Uterus (tissue), 4 donors: ENCODE measurements around the gene KCNMB1. TPM values are rescaled to one million over a fixed set of nuclear protein-coding genes. Genes with fewer than 3 reads are reported as not detected.

Source experiments
- DNase-seq, 2 donors: peaks; one replicate each; pipeline ENCODE4 v3.0.0-alpha.2; 2019 to 2020
- H3K27ac ChIP-seq, 2 donors: fragments of 200-600 bp; sonication (generic); 1 replicate in 1 of 2; 2 replicates in 1 of 2; pipeline ENCODE4 v1.5.1; 2016 to 2018
- H3K27me3 ChIP-seq, 2 donors: fragments of 200-600 bp; sonication (generic); one replicate each; pipeline ENCODE4 v1.5.1; 2018 to 2019; ENCODE audit warnings: control low read depth in 1 of 2
- H3K36me3 ChIP-seq, 2 donors: fragments of 200-600 bp; sonication (generic); one replicate each; pipeline ENCODE4 v1.5.1; 2019; ENCODE audit warnings: control low read depth in 1 of 2
- H3K4me1 ChIP-seq, 2 donors: fragments of 200-600 bp; sonication (generic); one replicate each; pipeline ENCODE4 v1.5.1; 2018 to 2019; ENCODE audit warnings: control low read depth in 1 of 2
- H3K4me3 ChIP-seq, 2 donors: fragments of 200-600 bp; sonication (generic); 1 replicate in 1 of 2; 2 replicates in 1 of 2; pipeline ENCODE4 v1.5.1; 2018 to 2019; ENCODE audit warnings: mild to moderate bottlenecking in 1 of 2
- H3K9me3 ChIP-seq, 2 donors: fragments of 200-600 bp; sonication (generic); one replicate each; pipeline ENCODE4 v1.5.1; 2019; ENCODE audit warnings: control low read depth in 1 of 2
- POLR2A ChIP-seq, 2 donors: fragments of 450-650 bp; IDR thresholded peaks; one replicate each; pipeline ENCODE4 v1.6.1; 2016; ENCODE audit warnings: antibody characterized with exemption in 2 of 2, mild to moderate bottlenecking in 1 of 2, moderate library complexity in 1 of 2
- intact Hi-C: fragments of 100-400 bp; cut with DNase I; formaldehyde crosslinking; loops from one replicate; pipeline ENCODE4 v1.15.1; 2023; ENCODE audit warnings: low total_unique reads
- total RNA-seq, 4 donors: library from RNA; depleted of rRNA in 3 of 4; stranded (reverse); fragments of >200 nt in 3 of 4; gene quantifications; one replicate each; pipeline versions ENCODE4 v1.1.0 to v1.2.4, GENCODE V29; 2014 to 2023
- TF ChIP-seq, protein P1 (sequence below), 4 experiments: fragments of 200-600 bp in 2 of 4; fragments of 450-650 bp in 2 of 4; sonication (generic) in 2 of 4; IDR thresholded peaks; one replicate each; pipeline ENCODE4 v1.5.1; 2016 to 2019; ENCODE audit warnings: antibody characterized with exemption in 4 of 4, mild to moderate bottlenecking in 2 of 4, moderate library complexity in 1 of 4
- donor health status: DM: yes; HTN: yes; CAD: no.

The KCNMB1 gene
- total RNA-seq, 4 donors from 2014 or later: 5.7 to 42.6 (median 8.7) TPM

DNA sequence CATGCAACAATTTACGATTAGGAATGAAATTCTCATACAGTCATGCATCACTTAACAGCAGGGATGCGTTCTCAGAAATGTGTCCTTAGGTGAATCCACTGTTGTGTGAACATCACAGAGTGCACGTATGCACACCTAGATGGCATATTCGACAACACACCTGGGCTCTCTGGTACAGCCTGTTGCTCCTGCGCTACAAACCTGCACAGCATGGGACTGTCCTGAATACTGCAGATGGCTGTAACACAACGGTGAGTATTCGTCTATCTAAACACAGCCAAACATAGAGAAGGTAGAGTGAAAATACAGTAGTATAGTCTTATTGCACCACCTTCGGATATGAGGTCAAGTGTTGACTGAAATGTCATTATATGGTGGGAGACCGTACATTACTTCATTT lies 47.6 kb downstream of the KCNMB1 start:
- Histone ChIP-seq H3K36me3 (no peaks in the 10 kb centered on the region), H3K4me3 (no peak overlapping the region), H3K27me3 (no peaks in the 10 kb centered on the region), H3K9me3 (no peaks in the 10 kb centered on the region), H3K27ac (no peak overlapping the region), H3K4me1 (no peaks in the 10 kb centered on the region)
- no peak for TF ChIP-seq POLR2A (IDR thresholded peaks at IDR 0.05)
- TF ChIP-seq, protein P1, sequence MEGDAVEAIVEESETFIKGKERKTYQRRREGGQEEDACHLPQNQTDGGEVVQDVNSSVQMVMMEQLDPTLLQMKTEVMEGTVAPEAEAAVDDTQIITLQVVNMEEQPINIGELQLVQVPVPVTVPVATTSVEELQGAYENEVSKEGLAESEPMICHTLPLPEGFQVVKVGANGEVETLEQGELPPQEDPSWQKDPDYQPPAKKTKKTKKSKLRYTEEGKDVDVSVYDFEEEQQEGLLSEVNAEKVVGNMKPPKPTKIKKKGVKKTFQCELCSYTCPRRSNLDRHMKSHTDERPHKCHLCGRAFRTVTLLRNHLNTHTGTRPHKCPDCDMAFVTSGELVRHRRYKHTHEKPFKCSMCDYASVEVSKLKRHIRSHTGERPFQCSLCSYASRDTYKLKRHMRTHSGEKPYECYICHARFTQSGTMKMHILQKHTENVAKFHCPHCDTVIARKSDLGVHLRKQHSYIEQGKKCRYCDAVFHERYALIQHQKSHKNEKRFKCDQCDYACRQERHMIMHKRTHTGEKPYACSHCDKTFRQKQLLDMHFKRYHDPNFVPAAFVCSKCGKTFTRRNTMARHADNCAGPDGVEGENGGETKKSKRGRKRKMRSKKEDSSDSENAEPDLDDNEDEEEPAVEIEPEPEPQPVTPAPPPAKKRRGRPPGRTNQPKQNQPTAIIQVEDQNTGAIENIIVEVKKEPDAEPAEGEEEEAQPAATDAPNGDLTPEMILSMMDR (IDR thresholded peaks at IDR 0.05): no peak
- intact Hi-C loops: no loop called here
- no peak for DNase-seq

DNA sequence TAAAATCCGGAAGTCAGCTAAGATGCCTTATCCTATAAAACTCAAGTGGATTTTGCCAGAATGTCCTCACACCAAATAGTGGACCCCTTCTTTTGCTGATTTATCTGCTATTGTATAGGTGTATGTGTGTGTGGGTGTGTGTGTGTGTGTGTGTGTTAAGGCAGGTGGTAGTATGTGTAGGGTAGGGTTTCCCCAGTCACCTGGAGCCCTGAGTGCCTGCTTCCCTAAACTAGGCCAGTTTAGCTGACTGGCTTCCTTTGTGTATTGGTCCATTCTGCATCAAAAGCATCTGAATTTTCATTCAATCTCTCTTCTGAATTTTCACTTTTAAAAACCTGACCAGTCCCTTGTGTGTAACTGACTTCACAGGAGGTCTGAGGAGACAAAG lies 49.4 kb downstream of the KCNMB1 start:
- H3K36me3 ChIP-seq: no peaks in the 10 kb centered on the region
- H3K27me3 ChIP-seq: no peaks in the 10 kb centered on the region
- H3K27ac ChIP-seq: no peak overlapping the region
- TF ChIP-seq, protein P1 (IDR thresholded peaks at IDR 0.05): no peak
- no peak for TF ChIP-seq POLR2A (IDR thresholded peaks at IDR 0.05)
- no peaks in the 10 kb centered on the region for H3K9me3 ChIP-seq
- no peaks in the 10 kb centered on the region for H3K4me1 ChIP-seq
- no peak for DNase-seq
- no peak overlapping the region for H3K4me3 ChIP-seq
- intact Hi-C loops: no loop called here

DNA sequence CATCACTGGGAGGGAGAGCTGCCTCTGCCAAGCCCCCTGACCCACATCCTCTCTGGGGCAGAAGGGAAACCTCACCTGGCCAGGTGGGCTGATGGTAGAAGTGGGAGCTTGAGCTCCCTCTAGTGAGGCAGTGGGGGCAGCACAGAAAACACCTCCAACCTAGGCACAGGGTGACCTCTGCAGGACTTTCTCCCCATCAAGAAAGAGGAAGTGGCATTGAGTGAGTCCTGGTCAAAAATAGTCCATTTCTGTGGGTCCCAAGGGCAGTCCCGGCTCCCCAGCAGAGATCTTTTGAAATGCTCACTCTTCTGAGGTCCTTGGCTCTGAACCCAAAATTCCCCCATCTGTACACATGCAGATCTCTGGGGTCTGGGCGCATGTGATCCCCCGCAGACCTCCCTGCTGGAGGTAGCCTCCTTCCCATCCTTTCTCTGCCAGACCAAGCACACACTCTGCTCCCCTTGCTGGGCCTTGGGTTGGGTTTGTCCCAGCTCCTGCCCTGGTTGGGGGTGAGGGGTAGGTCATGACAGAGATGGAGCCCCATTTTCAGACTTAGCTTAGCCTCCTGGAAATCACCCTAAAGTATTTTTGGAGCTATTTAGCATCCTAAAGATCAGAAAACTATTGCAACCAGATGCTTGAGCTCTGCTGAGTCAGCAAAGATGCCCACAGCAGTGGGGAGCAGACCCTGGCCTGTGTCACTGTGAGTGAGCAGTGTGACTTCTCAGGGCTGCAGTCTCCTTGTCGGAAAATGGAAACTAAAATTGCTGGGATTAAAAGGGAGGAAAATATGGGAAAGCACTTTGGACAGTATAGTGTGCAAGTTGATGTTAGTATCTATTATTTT lies 50.0 kb downstream of the KCNMB1 start:
- no peak for TF ChIP-seq POLR2A (IDR thresholded peaks at IDR 0.05)
- TF ChIP-seq, protein P1 (IDR thresholded peaks at IDR 0.05): peak in 2 of 4 experiments; percentile 37
- no peaks in the 10 kb centered on the region for H3K9me3 ChIP-seq
- DNase-seq: no peak
- no peaks in the 10 kb centered on the region for H3K36me3 ChIP-seq
- H3K27me3 ChIP-seq: no peaks in the 10 kb centered on the region
- H3K27ac ChIP-seq: no peak overlapping the region
- H3K4me3 ChIP-seq: no peak overlapping the region
- no peaks in the 10 kb centered on the region for H3K4me1 ChIP-seq
- intact Hi-C loops: no loop called here

DNA sequence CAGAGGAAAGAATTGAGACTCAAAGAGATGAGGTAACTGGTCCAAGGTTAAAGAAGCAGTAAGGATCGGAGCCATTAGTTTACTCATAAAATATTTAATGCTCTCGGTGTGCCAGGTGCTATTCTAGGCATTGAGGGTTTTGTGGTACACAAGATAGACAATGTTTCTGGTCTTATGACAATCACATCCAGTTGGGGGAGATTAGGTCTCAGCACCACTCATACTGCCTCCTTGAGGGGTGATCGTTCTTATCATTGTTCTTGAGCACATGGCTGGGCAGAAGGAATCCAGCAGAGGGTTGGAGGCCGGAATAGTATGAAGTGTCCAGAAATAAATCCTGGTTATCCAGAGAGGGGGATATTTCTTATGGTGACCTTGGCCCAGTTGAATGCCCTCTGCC lies 50.9 kb downstream of the KCNMB1 start:
- no peaks in the 10 kb centered on the region for H3K36me3 ChIP-seq
- H3K9me3 ChIP-seq: no peaks in the 10 kb centered on the region
- TF ChIP-seq, protein P1 (IDR thresholded peaks at IDR 0.05): no peak
- no peak overlapping the region for H3K27ac ChIP-seq
- H3K4me1 ChIP-seq: no peaks in the 10 kb centered on the region
- H3K27me3 ChIP-seq: no peaks in the 10 kb centered on the region
- intact Hi-C loops: no loop called here
- DNase-seq: no peak
- no peak overlapping the region for H3K4me3 ChIP-seq

DNA sequence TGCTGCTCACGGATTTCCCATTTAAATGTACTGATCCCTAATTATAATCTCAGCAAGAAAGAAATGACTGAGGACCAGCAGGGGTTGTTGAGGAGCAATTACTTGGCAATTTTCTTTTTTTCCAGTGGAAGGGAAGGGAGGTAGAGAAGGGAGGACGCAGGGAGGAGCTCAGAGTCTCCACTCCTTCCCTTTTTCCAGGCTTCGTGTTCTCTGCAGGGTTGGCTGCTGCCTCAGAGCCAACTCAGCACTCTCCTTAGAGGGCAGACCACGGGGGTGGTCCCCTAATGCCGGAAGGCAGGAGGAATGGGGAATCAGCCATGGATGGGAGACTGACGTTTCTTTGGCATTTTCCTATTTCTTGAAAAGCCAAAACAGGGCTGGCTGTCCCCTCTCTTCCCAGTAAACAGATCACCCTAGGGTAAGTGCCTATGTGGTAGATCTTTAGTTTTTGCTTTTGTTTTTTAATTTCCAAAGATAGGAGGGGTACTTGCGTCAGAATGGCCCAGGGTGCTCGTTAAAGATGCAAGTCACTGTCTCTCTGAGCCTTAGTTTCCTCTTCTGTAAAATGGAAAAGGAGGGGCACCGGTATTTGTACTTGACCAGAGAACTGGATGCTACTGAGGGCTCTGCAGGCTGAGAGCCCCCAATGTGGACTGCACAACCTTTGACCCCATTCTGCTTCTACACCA lies 52.0 kb downstream of the KCNMB1 start:
- H3K36me3 ChIP-seq: no peaks in the 10 kb centered on the region
- H3K27ac ChIP-seq: no peak overlapping the region
- H3K4me3 ChIP-seq: no peak overlapping the region
- no peaks in the 10 kb centered on the region for H3K27me3 ChIP-seq
- no peaks in the 10 kb centered on the region for H3K4me1 ChIP-seq
- no peaks in the 10 kb centered on the region for H3K9me3 ChIP-seq
- TF ChIP-seq, protein P1 (IDR thresholded peaks at IDR 0.05): no peak
- no peak for TF ChIP-seq POLR2A (IDR thresholded peaks at IDR 0.05)
- no peak for DNase-seq
- intact Hi-C loops: no loop called here
